NCI-H2029 treated with DMSO at 0.1 percent for 48 hours (cell line): Measurements from ENCODE around the gene NUP210.

ENCODE experiments used
- DNase-seq: peaks from one replicate; lab custom pipeline; 2025; lab: John Stamatoyannopoulos, UW

The NUP210 gene

GRCh38 chr3:13288732-13289718 lies 131.1 kb downstream of the NUP210 start:
- peak; percentile 65 for DNase-seq

DNA sequence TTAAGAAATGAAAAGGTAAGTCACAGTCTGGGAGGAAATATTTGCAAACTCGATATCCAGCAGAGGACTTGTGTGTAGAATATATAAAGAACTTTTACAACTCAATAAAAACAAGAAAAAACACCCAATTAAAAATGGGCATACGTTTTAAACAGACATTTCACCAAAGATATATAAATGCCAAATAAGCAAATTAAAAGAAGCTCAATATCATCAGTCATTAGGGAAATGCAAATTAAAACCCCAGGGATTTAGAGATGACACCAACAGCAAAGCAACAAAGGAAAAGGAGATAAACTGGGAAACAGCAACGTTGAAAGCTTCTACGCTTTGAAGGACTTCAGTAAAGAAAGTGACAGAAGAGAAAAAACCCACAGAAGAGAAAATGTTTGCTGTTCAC lies 132.3 kb downstream of the NUP210 start:
- DNase-seq, result no peak

DNA sequence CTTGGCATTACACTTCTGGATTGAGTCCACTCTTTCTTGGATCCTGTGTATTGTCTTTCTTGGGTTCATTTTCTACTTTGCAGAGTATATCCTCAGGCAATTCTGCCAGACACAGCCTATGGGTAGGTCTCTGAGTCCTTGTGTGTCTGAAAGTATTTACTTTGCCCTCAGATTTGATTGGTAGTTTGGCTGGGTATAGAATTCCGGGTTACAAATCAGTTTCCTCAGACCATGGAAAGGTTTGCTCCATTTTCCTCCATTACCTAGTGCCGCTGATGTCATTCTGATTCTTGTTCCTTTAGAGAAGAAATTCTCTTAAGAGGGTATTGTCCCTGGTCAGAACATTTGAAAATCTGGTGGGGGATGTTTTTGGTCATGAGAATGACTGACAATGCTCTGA lies 133.2 kb downstream of the NUP210 start:
- no peak for DNase-seq

GRCh38 chr3:13285007-13285567 lies 135.0 kb downstream of the NUP210 start:
- DNase-seq, result no peak

DNA sequence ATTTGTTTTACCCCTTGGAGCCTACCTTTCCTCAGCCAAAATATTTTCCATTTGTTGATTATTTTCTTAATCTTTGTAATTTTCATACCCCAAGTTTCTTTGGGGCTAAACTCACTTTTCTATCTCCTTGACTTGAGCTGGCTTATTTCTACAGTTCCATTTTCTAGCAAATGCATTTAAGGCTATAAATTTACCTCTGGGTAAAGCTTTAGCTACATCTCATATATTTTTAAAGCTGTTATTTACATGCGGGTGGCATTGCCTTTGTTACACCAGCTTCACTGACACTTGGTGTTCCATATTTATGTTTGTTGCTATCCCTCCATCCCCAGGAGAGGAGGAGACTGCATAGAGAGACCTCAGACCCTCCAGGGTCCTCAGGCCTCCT lies 136.3 kb downstream of the NUP210 start:
- DNase-seq, result no peak

- DNase-seq, result no peak
Measured at GRCh38 chr3:13282986-13283876, 136.9 kb downstream of the NUP210 start.

DNA sequence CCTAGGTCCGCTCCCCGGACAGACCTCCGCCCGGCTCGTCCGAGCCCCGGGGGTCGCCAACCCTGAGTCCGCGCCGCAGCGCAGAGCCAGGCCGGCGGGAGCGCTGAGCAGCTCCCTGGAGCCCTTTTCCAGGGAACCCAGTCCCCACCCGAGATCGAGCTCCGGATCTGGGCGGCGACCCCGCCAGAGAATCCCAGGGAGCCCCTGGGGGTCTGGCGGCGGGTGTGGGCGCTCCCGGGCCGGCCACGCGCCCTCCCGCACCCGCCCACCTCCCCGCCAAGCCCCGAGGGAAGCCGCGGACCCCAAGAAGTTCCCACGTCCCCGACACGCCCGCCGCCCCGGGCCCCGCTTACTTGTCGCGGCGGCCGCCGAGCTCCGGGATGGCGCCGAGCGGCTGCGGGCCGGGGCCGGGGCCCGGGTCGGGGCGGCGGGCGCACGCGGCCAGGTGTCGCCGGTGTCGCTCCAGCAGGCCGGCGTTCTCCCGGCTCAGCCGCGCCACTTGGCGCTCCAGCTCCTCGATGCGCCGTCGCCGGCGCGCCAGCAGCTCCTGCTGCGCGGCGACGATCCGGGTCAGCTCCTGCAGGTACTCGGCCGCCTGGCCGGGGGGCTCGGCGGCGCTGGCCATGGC lies 137.7 kb downstream of the NUP210 start:
- no peak for DNase-seq

- no peak for DNase-seq
Measured at GRCh38 chr3:13281507-13282357, 138.4 kb downstream of the NUP210 start.

GRCh38 chr3:13280811-13281506 lies 139.2 kb downstream of the NUP210 start:
- DNase-seq, result no peak

DNA sequence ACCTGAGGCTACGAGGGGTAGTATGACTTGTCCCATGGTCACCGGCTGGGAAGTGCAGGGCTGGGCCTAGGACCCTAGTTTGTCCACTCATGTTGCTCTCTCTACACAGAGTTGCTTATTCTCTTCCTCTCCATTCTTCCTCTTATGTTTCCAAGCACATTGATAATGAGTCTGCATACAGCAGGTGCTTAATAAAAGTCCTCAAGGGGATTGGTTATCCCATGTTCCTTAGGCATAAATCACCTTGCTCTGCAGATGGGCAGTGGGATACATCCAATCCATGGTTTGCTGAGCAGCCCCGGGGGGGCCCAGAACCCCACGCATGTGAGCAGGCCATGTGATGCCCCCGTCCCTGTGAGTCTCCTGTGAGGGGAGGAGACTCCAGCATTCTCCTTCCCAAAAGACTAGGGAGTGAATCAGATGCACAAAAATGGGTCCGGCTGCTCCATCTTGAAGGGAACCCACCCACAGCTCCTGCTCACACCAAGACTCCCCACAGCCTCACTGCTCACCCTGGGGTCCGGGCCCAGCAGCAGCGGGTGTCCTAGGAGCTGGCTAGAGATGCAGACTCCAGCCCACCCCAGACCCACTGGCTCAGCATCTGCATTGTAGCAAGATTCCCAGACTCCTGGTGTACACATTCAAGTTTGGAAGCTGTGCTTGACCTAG lies 139.9 kb downstream of the NUP210 start:
- DNase-seq, result no peak

- no peak for DNase-seq
Measured at GRCh38 chr3:13279532-13279910, 140.6 kb downstream of the NUP210 start.

- no peak for DNase-seq
Measured at GRCh38 chr3:13278783-13279531, 141.2 kb downstream of the NUP210 start.

GRCh38 chr3:13277860-13278531 lies 142.1 kb downstream of the NUP210 start:
- DNase-seq, result no peak

GRCh38 chr3:13277196-13277813 lies 142.8 kb downstream of the NUP210 start:
- DNase-seq, result no peak

GRCh38 chr3:13276438-13277195 lies 143.5 kb downstream of the NUP210 start:
- DNase-seq, result no peak

- DNase-seq, result no peak
Measured at GRCh38 chr3:13275376-13276005, 144.6 kb downstream of the NUP210 start.
